NT2/D1 (cell line): ENCODE measurements around the gene CCDC24.

Experiments
- YY1 ChIP-seq: IDR thresholded peaks from 2 replicates; pipeline ENCODE4 v1.6.1; 2011; ENCODE audit not compliant: insufficient read length, insufficient read depth
- ZNF274 ChIP-seq: IDR thresholded peaks from 2 replicates; pipeline ENCODE4 v1.6.1; 2011; ENCODE audit warnings: mild to moderate bottlenecking, low read depth, low read length

- no peak for TF ChIP-seq ZNF274
- no peak for TF ChIP-seq YY1
These were observed 29.1 kb downstream of the CCDC24 start for GRCh38 chr1:44020464-44020863.
